ENCODE measurements around the gene KCNJ14.
A peak's percentile ranks its signal among the peaks of the same experiment; 100 is the strongest.

Gene KCNJ14

GRCh38 chr19:48490981-48491792 is 35.8 kb downstream of the KCNJ14 start:
- peak; percentile 82 for DNase-seq

- no peak for DNase-seq
These were observed 36.4 kb downstream of the KCNJ14 start for GRCh38 chr19:48491793-48492123.

GRCh38 chr19:48492925-48493717 is 37.7 kb downstream of the KCNJ14 start:
- DNase-seq, result peak; percentile 91

GRCh38 chr19:48493718-48494401 is 38.5 kb downstream of the KCNJ14 start:
- DNase-seq, result no peak

GRCh38 chr19:48495396-48495795 is 40.0 kb downstream of the KCNJ14 start:
- DNase-seq, result no peak

- no peak for DNase-seq
These were observed 41.8 kb downstream of the KCNJ14 start for GRCh38 chr19:48496959-48497727.

GRCh38 chr19:48497728-48498594 is 42.6 kb downstream of the KCNJ14 start:
- no peak for DNase-seq

GRCh38 chr19:48498595-48499311 is 43.4 kb downstream of the KCNJ14 start:
- no peak for DNase-seq

GRCh38 chr19:48499316-48500090 is 44.1 kb downstream of the KCNJ14 start:
- no peak for DNase-seq

- no peak for DNase-seq
These were observed 45.6 kb downstream of the KCNJ14 start for GRCh38 chr19:48500830-48501493.

- DNase-seq, result peak; percentile 83
These were observed 46.3 kb downstream of the KCNJ14 start for GRCh38 chr19:48501494-48502349.

GRCh38 chr19:48502350-48503018 is 47.1 kb downstream of the KCNJ14 start:
- DNase-seq, result peak; percentile 88

GRCh38 chr19:48506138-48506733 is 50.9 kb downstream of the KCNJ14 start:
- no peak for DNase-seq

GRCh38 chr19:48507911-48508439 is 52.6 kb downstream of the KCNJ14 start:
- no peak for DNase-seq

GRCh38 chr19:48508729-48509411 is 53.5 kb downstream of the KCNJ14 start:
- no peak for DNase-seq

- no peak for DNase-seq
These were observed 54.3 kb downstream of the KCNJ14 start for GRCh38 chr19:48509467-48510194.
